Endothelial cell (in vitro differentiated cells): ENCODE measurements around the gene RAB7B. TPM values are rescaled to one million over a fixed set of nuclear protein-coding genes. Genes with fewer than 3 reads are reported as not detected.

Experiments
- DNase-seq: peaks from one replicate; pipeline ENCODE4 v3.0.0; 2021; ENCODE audit warnings: low spot score
- H3K27ac Mint-ChIP-seq: one replicate; pipeline ENCODE4 v1.8.0; 2021; ENCODE audit warnings: mixed read lengths, inconsistent platforms; ENCODE audit not compliant: unreplicated experiment
- H3K27me3 Mint-ChIP-seq: one replicate; pipeline ENCODE4 v1.8.0; 2021; ENCODE audit warnings: mild to moderate bottlenecking, moderate library complexity, mixed read lengths, inconsistent platforms; ENCODE audit not compliant: unreplicated experiment
- H3K36me3 Mint-ChIP-seq: one replicate; pipeline ENCODE4 v1.8.0; 2021; ENCODE audit warnings: mild to moderate bottlenecking, low read depth, mixed read lengths, inconsistent platforms; ENCODE audit not compliant: unreplicated experiment
- H3K4me1 Mint-ChIP-seq: one replicate; pipeline ENCODE4 v1.8.0; 2021; ENCODE audit warnings: mild to moderate bottlenecking, mixed read lengths, inconsistent platforms; ENCODE audit not compliant: unreplicated experiment
- H3K4me3 Mint-ChIP-seq: one replicate; pipeline ENCODE4 v1.8.0; 2021; ENCODE audit warnings: mild to moderate bottlenecking, mixed read lengths, inconsistent platforms; ENCODE audit not compliant: unreplicated experiment
- H3K9me3 Mint-ChIP-seq: one replicate; pipeline ENCODE4 v1.8.0; 2021; ENCODE audit warnings: mixed read lengths, inconsistent platforms; ENCODE audit not compliant: unreplicated experiment
- total RNA-seq: library from RNA; stranded (reverse); fragmentation: NEBNext Ultra II Directional; extraction: Animal tissue kit (Norgen Biotek cat#: 25700); gene quantifications from one replicate; pipeline ENCODE4 v1.2.1, GENCODE V29; 2021; ENCODE audit not compliant: unreplicated experiment
- TF ChIP-seq, protein P1 (sequence below): fragments of 200-600 bp; sonication (generic); IDR thresholded peaks from one replicate; pipeline ENCODE4 v1.5.0; 2021; ENCODE audit warnings: antibody characterized with exemption; ENCODE audit not compliant: unreplicated experiment

Gene RAB7B
- total RNA-seq, 1 donor from 2014 or later = not detected

DNA sequence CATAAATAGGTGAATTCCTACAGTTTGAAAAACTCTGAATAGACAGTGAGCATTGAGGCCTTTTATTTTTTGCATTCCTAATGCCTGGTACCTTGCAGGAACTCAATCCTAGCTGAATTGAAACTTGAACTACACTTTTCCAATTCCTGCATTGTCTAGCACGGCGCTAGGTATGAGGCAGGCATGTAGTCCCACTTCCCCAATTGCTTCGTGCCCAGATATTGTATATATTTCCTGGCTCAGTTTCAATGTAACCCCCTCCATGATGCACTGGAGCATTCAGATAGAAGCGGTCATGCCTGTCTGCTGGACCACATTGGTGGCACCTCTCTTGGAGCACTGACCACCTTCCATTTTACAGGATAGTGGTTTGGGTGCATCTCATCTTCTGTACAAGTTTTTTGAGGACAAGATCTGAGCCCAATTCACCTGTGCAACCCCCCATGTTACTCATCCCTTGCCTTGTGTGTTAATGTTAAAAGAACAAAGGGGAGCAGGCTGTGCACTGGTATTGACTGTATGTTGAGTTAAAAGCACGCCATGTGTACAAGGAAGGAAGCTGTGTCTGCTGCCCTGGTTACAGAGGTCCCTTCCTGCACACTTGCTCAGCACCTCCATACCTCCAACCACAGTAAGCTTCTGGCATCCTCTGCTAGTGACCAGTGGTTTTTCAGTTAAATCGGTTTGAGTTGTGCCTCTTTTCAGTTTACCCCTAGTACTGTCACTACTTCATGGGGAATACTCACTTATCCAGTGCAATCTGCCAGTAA, 10.0 kb upstream of the RAB7B start:
- DNase-seq = no peak
- Mint-ChIP-seq H3K27ac (no peak overlapping the region), H3K9me3 (no peaks in the 10 kb centered on the region), H3K27me3 (peaks cover 2% of the 10 kb centered on the region), H3K36me3 (no peaks in the 10 kb centered on the region), H3K4me3 (no peak overlapping the region), H3K4me1 (peaks cover 2% of the 10 kb centered on the region)
- TF ChIP-seq, protein P1, sequence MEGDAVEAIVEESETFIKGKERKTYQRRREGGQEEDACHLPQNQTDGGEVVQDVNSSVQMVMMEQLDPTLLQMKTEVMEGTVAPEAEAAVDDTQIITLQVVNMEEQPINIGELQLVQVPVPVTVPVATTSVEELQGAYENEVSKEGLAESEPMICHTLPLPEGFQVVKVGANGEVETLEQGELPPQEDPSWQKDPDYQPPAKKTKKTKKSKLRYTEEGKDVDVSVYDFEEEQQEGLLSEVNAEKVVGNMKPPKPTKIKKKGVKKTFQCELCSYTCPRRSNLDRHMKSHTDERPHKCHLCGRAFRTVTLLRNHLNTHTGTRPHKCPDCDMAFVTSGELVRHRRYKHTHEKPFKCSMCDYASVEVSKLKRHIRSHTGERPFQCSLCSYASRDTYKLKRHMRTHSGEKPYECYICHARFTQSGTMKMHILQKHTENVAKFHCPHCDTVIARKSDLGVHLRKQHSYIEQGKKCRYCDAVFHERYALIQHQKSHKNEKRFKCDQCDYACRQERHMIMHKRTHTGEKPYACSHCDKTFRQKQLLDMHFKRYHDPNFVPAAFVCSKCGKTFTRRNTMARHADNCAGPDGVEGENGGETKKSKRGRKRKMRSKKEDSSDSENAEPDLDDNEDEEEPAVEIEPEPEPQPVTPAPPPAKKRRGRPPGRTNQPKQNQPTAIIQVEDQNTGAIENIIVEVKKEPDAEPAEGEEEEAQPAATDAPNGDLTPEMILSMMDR = no peak

DNA sequence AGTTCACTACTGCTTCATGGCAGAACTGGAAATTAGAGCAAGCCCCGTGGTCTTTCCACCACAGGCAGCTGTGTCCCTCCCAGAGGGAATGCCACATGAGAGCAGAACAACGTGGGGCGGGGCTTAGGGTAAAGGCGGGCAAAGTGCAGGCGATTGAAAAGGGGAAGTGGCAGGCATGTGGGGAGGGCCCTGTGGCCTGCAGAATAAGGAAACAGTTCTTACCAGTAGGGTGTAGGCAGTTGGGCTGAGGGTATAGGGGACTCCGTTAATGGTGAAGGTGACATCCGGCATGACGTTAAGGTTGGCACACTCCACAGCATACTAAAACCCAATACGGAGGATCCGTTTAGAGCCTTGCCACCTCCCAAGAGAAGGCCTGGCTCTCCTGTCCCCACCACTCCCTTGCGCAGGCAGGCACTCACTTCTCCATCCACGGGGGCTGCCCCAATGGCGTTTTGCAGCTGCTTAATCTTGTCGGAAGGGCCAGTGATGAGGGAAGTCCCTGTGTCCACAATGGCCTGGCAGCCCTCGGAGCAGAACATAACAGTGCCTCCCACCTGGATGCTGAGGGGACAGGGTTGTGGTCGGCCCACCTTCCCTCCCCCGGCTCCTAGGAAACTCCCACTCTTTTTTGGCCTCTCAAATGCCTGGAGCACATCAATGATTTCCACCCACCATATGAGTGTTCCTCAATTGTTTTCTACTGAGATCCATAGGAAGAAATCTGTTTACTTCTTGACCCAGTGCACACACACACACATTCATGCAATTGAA, 9.1 kb upstream of the RAB7B start:
- no peak for DNase-seq
- peaks cover 2% of the 10 kb centered on the region for H3K27me3 Mint-ChIP-seq

DNA sequence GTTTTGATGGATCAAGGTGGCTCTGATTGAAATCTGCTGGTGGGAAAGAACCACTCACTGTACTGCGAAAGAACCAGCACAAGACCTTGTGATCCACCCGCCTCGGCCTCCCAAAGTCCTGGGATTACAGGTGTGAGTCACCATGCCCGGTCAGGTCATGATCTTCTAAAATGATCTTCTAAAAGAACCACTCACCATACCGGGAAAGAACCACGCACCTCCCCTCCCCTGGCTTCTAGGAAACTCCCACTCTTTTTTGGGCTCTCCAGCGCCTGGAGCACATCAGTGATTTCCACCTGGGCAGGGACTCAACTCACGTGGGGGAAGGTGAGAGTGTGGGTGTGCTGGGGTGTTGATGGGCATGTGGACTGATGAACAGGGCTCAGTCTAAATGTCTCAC, 7.9 kb upstream of the RAB7B start:
- peaks cover 6% of the 10 kb centered on the region for H3K27me3 Mint-ChIP-seq
- no peaks in the 10 kb centered on the region for H3K9me3 Mint-ChIP-seq
- TF ChIP-seq, protein P1 = no peak
- H3K27ac Mint-ChIP-seq = no peak overlapping the region
- H3K4me3 Mint-ChIP-seq = no peak overlapping the region
- H3K36me3 Mint-ChIP-seq = no peaks in the 10 kb centered on the region
- H3K4me1 Mint-ChIP-seq = peaks cover 2% of the 10 kb centered on the region
- no peak for DNase-seq

More for the DNA sequence above, 9.1 kb upstream of the RAB7B start:
- Mint-ChIP-seq H3K36me3 (no peaks in the 10 kb centered on the region), H3K9me3 (no peaks in the 10 kb centered on the region), H3K27ac (no peak overlapping the region), H3K4me1 (peaks cover 2% of the 10 kb centered on the region), H3K4me3 (no peak overlapping the region)
- TF ChIP-seq, protein P1 = no peak

- DNase-seq = no peak
- Mint-ChIP-seq H3K4me1 (peaks cover 4% of the 10 kb centered on the region), H3K27ac (no peak overlapping the region), H3K27me3 (peaks cover 6% of the 10 kb centered on the region), H3K9me3 (no peaks in the 10 kb centered on the region), H3K4me3 (no peak overlapping the region), H3K36me3 (no peaks in the 10 kb centered on the region)
- TF ChIP-seq, protein P1 = no peak
These were observed 6.9 kb upstream of the RAB7B start for GRCh38 chr1:206010060-206010459.

GRCh38 chr1:206006946-206007345, 3.8 kb upstream of the RAB7B start:
- Mint-ChIP-seq H3K27me3 (peaks cover 9% of the 10 kb centered on the region), H3K4me1 (peaks cover 3% of the 10 kb centered on the region), H3K9me3 (no peaks in the 10 kb centered on the region), H3K27ac (no peak overlapping the region), H3K4me3 (no peak overlapping the region), H3K36me3 (no peaks in the 10 kb centered on the region)
- TF ChIP-seq, protein P1 = no peak
- DNase-seq = no peak
